ENCODE measurements around the gene ZNF750. TPM values are rescaled to one million over a fixed set of nuclear protein-coding genes. Genes with fewer than 3 reads are reported as not detected.

Gene ZNF750
- total and polyA plus RNA-seq, 8 donors = 0.02 to 0.08 TPM; not detected in 6

DNA sequence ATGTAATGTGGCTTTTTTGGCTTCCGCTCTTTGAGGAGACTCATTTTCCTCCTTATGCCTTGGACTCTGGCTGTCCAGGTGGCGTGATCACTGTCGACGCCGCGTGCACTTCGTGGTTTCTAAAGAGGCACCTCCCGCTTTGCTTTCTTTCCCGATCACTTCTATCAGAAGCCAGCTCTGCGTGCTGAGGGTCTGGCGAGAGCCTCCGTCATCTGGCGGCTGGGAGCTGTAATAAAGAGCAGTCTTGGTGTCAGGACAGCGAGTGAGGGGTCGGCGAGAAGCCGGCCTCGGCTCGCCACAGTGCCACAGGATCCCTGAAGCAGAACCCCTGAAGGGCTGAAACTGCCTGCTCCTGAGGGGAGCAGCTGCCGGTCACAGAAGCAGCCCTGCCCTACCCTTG, 7.4 kb downstream of the ZNF750 start:
- no peak overlapping the region for H3K4me3 ChIP-seq
- ATAC-seq (no peak), FAIRE-seq (no peak), DNase-seq (peak in 1 of 6 donors; percentile 27)
- H3K27ac ChIP-seq = no peak overlapping the region
- TF ChIP-seq, protein P1, sequence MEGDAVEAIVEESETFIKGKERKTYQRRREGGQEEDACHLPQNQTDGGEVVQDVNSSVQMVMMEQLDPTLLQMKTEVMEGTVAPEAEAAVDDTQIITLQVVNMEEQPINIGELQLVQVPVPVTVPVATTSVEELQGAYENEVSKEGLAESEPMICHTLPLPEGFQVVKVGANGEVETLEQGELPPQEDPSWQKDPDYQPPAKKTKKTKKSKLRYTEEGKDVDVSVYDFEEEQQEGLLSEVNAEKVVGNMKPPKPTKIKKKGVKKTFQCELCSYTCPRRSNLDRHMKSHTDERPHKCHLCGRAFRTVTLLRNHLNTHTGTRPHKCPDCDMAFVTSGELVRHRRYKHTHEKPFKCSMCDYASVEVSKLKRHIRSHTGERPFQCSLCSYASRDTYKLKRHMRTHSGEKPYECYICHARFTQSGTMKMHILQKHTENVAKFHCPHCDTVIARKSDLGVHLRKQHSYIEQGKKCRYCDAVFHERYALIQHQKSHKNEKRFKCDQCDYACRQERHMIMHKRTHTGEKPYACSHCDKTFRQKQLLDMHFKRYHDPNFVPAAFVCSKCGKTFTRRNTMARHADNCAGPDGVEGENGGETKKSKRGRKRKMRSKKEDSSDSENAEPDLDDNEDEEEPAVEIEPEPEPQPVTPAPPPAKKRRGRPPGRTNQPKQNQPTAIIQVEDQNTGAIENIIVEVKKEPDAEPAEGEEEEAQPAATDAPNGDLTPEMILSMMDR (IDR thresholded peaks at IDR 0.05) = no peak
- H3K27me3 ChIP-seq = no peaks in the 10 kb centered on the region
- 91 to 95% methylated on average over 20 of the region's 20 CpGs for WGBS, 2 donors
- intact Hi-C loops (cut with DNase I) = no loop called here
- no peaks in the 10 kb centered on the region for H3K36me3 ChIP-seq
- no peaks in the 10 kb centered on the region for H3K9me3 ChIP-seq
- no peaks in the 10 kb centered on the region for H3K4me1 ChIP-seq

DNA sequence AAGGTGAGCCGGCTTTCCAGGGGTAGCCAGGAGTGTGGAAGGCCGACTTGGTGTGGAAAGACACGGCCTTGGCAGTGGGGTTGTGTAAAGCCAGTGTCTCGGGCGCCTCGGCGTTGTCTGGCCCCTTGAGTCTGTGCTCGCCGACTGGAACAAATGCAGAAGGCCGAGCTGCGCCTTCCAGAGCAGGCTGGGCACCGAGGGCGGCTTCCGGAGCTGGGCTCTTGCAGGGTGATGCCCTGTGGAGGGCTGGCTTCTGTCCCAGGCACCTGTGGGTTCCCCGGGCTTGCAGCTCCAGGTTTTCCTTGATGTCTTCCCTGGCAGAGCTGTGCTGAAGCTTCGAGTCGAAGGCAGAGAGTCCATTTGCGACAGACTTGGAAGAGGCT, 8.0 kb downstream of the ZNF750 start:
- no peak overlapping the region for H3K27ac ChIP-seq
- H3K4me1 ChIP-seq = no peaks in the 10 kb centered on the region
- 86% methylated on average over 18 of the region's 18 CpGs for WGBS, 2 donors
- no peak overlapping the region for H3K4me3 ChIP-seq
- H3K27me3 ChIP-seq = no peaks in the 10 kb centered on the region
- intact Hi-C loops (cut with DNase I) = no loop called here
- no peaks in the 10 kb centered on the region for H3K9me3 ChIP-seq
- TF ChIP-seq, protein P1 (IDR thresholded peaks at IDR 0.05) = no peak
- no peak for FAIRE-seq
- peak in 1 of 6 donors; percentile 44 for DNase-seq
- no peaks in the 10 kb centered on the region for H3K36me3 ChIP-seq
- ATAC-seq = no peak

DNA sequence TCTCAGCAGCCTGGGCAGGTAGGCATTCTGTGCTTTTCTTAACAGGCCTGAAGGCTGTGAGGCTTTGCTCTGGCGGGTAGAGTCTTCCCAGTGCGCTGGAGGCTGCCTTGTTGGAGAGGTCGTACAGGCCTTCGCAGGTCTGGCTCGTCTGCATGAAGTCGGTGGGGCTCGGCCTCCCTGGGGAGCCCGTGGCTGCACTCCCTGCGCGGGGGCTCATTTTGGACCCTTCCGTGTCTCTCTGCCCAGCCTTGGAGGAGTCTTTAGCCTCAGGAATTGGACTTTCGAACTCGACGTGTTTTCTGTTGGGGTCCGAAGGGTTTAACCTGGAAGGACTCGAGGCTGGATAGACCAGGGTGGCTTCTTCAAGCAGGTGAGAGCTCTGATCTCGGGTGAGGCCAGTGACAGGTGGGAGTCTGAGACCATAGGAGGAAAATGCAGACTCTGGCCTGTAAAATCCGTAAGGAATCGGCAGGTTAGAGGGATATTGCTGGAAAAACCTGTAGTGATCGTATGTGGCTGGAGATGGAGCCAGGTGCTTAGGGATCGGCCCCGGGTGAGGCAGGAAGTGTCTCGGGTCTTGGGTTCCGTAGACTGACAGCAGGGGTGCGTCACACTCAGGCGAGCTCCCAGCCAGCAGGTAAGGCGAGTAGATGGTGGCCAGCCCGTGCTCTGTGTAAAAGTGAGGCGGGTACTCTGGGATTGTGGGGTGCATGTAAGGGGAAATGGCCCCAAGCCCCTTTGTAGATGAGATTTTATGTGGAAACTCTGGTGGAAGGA, 8.6 kb downstream of the ZNF750 start:
- H3K36me3 ChIP-seq = no peaks in the 10 kb centered on the region
- peak in 1 of 6 donors; percentile 44 for DNase-seq

DNA sequence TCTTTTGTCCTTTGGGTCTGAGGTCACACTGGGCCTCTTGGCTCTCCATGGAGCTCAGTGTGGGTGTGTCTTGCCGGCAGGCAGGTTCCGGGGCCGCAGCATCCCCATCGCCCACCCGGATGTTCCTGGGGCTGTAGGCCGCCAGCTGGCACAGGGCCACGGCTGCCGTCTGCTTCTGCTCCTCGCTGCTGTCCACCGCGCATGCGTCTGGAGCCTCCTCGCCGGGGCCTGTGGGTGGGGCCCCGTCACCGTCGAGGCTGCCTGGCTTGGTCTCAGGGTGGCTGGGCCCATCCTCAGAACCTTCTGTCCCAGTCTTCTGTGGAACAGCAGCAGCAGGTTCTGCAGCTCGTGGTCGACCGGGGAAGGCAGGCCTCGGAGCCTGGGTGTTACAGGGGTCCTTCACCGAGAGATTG, 9.6 kb downstream of the ZNF750 start:
- H3K4me1 ChIP-seq = no peaks in the 10 kb centered on the region
- ATAC-seq (peak in 1 of 4 donors; percentile 36), FAIRE-seq (no peak), DNase-seq (peak in 1 of 6 donors; percentile 68)
- intact Hi-C loops (cut with DNase I) = no loop called here
- 87% methylated on average over 22 of the region's 22 CpGs for WGBS, 2 donors
- no peak overlapping the region for H3K4me3 ChIP-seq
- no peaks in the 10 kb centered on the region for H3K27me3 ChIP-seq
- TF ChIP-seq, protein P1 (IDR thresholded peaks at IDR 0.05) = no peak
- H3K27ac ChIP-seq = no peak overlapping the region
- no peaks in the 10 kb centered on the region for H3K9me3 ChIP-seq
- H3K36me3 ChIP-seq = no peaks in the 10 kb centered on the region

More for the DNA sequence above, 8.6 kb downstream of the ZNF750 start:
- TF ChIP-seq, protein P1 (IDR thresholded peaks at IDR 0.05) = no peak
- intact Hi-C loops (cut with DNase I) = no loop called here
- Histone ChIP-seq H3K27ac (no peak overlapping the region), H3K27me3 (no peaks in the 10 kb centered on the region), H3K4me1 (no peaks in the 10 kb centered on the region), H3K9me3 (no peaks in the 10 kb centered on the region), H3K4me3 (no peak overlapping the region)
- WGBS, 2 donors = 94% methylated on average over 28 to 29 of the region's 29 CpGs
- FAIRE-seq = no peak
- peak in 1 of 4 donors; percentile 10 for ATAC-seq

DNA sequence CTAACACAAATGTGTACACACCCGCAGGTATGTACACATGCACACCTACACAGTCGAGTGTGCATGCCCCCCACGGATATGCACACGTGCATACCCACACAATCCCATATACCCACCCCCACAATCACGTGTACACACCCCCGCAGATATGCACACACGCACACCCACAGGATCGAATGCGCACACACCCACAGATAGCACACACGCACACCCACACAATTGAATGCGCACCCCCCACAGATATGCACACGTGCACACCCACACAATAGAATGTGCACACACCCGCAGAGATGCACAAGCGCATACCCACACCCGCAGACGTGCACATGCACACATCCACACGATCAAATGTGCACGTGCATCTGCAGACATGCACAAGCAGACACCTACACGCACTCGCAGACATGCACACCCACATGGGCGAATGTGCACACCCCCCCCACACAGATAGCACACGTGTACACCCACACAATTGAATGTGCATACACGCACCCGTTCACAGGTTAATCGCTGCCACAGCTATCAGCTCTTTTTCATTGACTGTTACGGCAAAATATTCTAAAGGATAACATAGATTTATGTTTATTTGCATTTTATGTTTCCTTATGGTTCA, 10.8 kb downstream of the ZNF750 start:
- ATAC-seq (no peak), DNase-seq (peak in 1 of 6 donors; percentile 28), FAIRE-seq (no peak)
- 95% methylated on average over 26 of the region's 26 CpGs for WGBS, 2 donors
- Histone ChIP-seq H3K27ac (no peak overlapping the region), H3K36me3 (no peaks in the 10 kb centered on the region), H3K4me1 (no peaks in the 10 kb centered on the region), H3K4me3 (no peak overlapping the region), H3K27me3 (no peaks in the 10 kb centered on the region), H3K9me3 (no peaks in the 10 kb centered on the region)
- intact Hi-C loops (cut with DNase I) = no loop called here
- TF ChIP-seq, protein P1 (IDR thresholded peaks at IDR 0.05) = no peak
